Transverse colon (tissue), 4 donors: Measurements from ENCODE around the gene AGPAT2. TPM values are rescaled to one million over a fixed set of nuclear protein-coding genes. Genes with fewer than 3 reads are reported as not detected.

ENCODE experiments used
- DNase-seq: peaks from one replicate; pipeline ENCODE4 v3.0.0-alpha.2; 2019
- H3K27ac ChIP-seq, 4 donors: fragments of 200-600 bp; sonication (generic); 2 replicates each; pipeline ENCODE4 v1.5.1; 2016 to 2018; ENCODE audit warnings: inconsistent platforms in 4 of 4
- H3K27me3 ChIP-seq: fragments of 200-600 bp; sonication (generic); 2 replicates; pipeline ENCODE4 v1.5.1; 2017; ENCODE audit warnings: inconsistent platforms
- H3K36me3 ChIP-seq, 4 donors: fragments of 200-600 bp; sonication (generic); 2 replicates each; pipeline ENCODE4 v1.5.1; 2017 to 2019; ENCODE audit warnings: inconsistent platforms in 4 of 4
- H3K4me1 ChIP-seq, 4 donors: fragments of 200-600 bp; sonication (generic); 2 replicates each; pipeline ENCODE4 v1.5.1; 2017 to 2020; ENCODE audit warnings: inconsistent platforms in 4 of 4
- H3K4me3 ChIP-seq, 4 donors: fragments of 200-600 bp; sonication (generic); 1 replicate in 1 of 4; 2 replicates in 3 of 4; pipeline versions ENCODE4 v1.5.1 to v1.6.1; 2017 to 2019; ENCODE audit warnings: inconsistent platforms in 4 of 4
- H3K9me3 ChIP-seq, 2 donors: fragments of 200-600 bp; sonication (generic); 2 replicates each; pipeline ENCODE4 v1.5.1; 2017 to 2019; ENCODE audit warnings: inconsistent platforms in 2 of 2
- CTCF ChIP-seq, 5 experiments: fragments of 200-600 bp in 3 of 5; fragments of 450-650 bp in 2 of 5; sonication (generic) in 3 of 5; IDR thresholded peaks; 1 replicate in 2 of 5; 2 replicates in 3 of 5; pipeline ENCODE4 v1.5.1; 2016 to 2017; ENCODE audit warnings: antibody characterized with exemption in 5 of 5, inconsistent platforms in 3 of 5, mild to moderate bottlenecking in 2 of 5, moderate library complexity in 1 of 5
- EP300 ChIP-seq: sonication (generic); formaldehyde crosslinking; IDR thresholded peaks from one replicate; pipeline ENCODE4 v1.6.1; 2017; ENCODE audit warnings: antibody characterized with exemption, low read depth
- POLR2A ChIP-seq: fragments of 450-650 bp; IDR thresholded peaks from one replicate; pipeline ENCODE4 v1.6.1; 2016; ENCODE audit warnings: antibody characterized with exemption, mild to moderate bottlenecking, moderate library complexity
- POLR2AphosphoS5 ChIP-seq, 3 donors: sonication (generic); formaldehyde crosslinking; IDR thresholded peaks; one replicate each; pipeline ENCODE4 v1.6.1; 2016; ENCODE audit warnings: antibody characterized with exemption in 3 of 3
- WGBS, 2 donors: methylation state at CpG; one replicate each; pipeline ENCODE4 v1.1.5; 2018; ENCODE audit warnings: low coverage in 1 of 2; 5-methylcytosine and 5-hydroxymethylcytosine counted together
- in situ Hi-C, 4 donors: fragments of 200-750 bp; cut with MboI; loops; one replicate each; pipeline versions ENCODE4 v1.15.0 to v1.15.1; 2017; ENCODE audit warnings: low sequenced_read_pairs in 3 of 4, low pct_ligation_motif_present in 1 of 4, low pct_unique_long_range_greater_than_20kb in 1 of 4
- intact Hi-C: fragments of 100-400 bp; cut with DNase I; formaldehyde crosslinking; loops from one replicate; pipeline ENCODE4 v1.15.1; 2023; ENCODE audit warnings: low total_unique reads
- total RNA-seq, 4 donors: library from RNA; depleted of rRNA; stranded (reverse); fragments of >200 nt; gene quantifications; one replicate each; pipeline ENCODE4 v1.1.0, GENCODE V29; 2016

The AGPAT2 gene
- total RNA-seq, 4 donors from 2014 or later, result 245 to 441 (median 290) TPM

- Histone ChIP-seq H3K27ac (peak overlapping the region in 1 of 4 donors; percentile 20), H3K27me3 (peaks cover 95% of the 10 kb centered on the region), H3K4me3 (peak overlapping the region in 2 of 4 donors; percentile 39 to 49), H3K36me3 (no peaks in the 10 kb centered on the region), H3K9me3 (no peaks in the 10 kb centered on the region), H3K4me1 (peaks cover 4 to 9% (median 7%) of the 10 kb centered on the region in 4 donors)
- intact Hi-C loops (no loop called here), in situ Hi-C loops (no loop called here)
- no peak for TF ChIP-seq EP300
- no peak for TF ChIP-seq POLR2A
- TF ChIP-seq POLR2AphosphoS5 (IDR thresholded peaks at IDR 0.05), result no peak
- no peak for TF ChIP-seq CTCF (IDR thresholded peaks at IDR 0.05)
- no peak for DNase-seq
- 0% methylated on average over 25 of the region's 109 CpGs; no CpG with 5 or more reads in 1 of the 2 donors for WGBS, 2 donors
Measured at GRCh38 chr9:136665704-136666371, 21.4 kb downstream of the AGPAT2 start.

- peak in 4 of 5 experiments; percentile 19 to 32 (median 20) for TF ChIP-seq CTCF (IDR thresholded peaks at IDR 0.05)
- TF ChIP-seq EP300, result no peak
- peaks cover 4 to 9% (median 7%) of the 10 kb centered on the region in 4 donors for H3K4me1 ChIP-seq
- H3K9me3 ChIP-seq, result no peaks in the 10 kb centered on the region
- DNase-seq, result no peak
- WGBS, 2 donors, result 8% methylated on average over 49 of the region's 49 CpGs; no CpG with 5 or more reads in 1 of the 2 donors
- H3K4me3 ChIP-seq, result peak overlapping the region in 3 of 4 donors; percentile 21 to 49 (median 39)
- peaks cover 93% of the 10 kb centered on the region for H3K27me3 ChIP-seq
- intact Hi-C loops, result no loop called here
- H3K27ac ChIP-seq, result peak overlapping the region; percentile 18 to 53 (median 34)
- in situ Hi-C loops, result no loop called here
- H3K36me3 ChIP-seq, result no peaks in the 10 kb centered on the region
Measured at GRCh38 chr9:136665111-136665703, 22.1 kb downstream of the AGPAT2 start.

GRCh38 chr9:136664000-136664915, 23.0 kb downstream of the AGPAT2 start:
- Histone ChIP-seq H3K4me1 (peaks cover 4 to 9% (median 6%) of the 10 kb centered on the region in 4 donors), H3K27ac (peak overlapping the region; percentile 21 to 53 (median 51)), H3K9me3 (no peaks in the 10 kb centered on the region), H3K27me3 (peaks cover 93% of the 10 kb centered on the region), H3K4me3 (peak overlapping the region in 3 of 4 donors; percentile 21 to 49 (median 39)), H3K36me3 (no peaks in the 10 kb centered on the region)
- TF ChIP-seq CTCF (IDR thresholded peaks at IDR 0.05), result no peak
- TF ChIP-seq POLR2A, result no peak
- no peak for TF ChIP-seq EP300
- no peak for TF ChIP-seq POLR2AphosphoS5 (IDR thresholded peaks at IDR 0.05)
- intact Hi-C loops, result no loop called here
- 52 to 75% methylated on average over 4 to 22 of the region's 27 CpGs for WGBS, 2 donors
- DNase-seq, result no peak
- in situ Hi-C loops, result no loop called here
